Measurements from ENCODE around the gene CD300LD.

Gene CD300LD

GRCh38 chr17:74569020-74570003 is 22.8 kb downstream of the CD300LD start:
- DNase-seq: peak; percentile 99

- no peak for DNase-seq
These were observed 23.8 kb downstream of the CD300LD start for GRCh38 chr17:74568106-74568873.

GRCh38 chr17:74567397-74567796 is 24.7 kb downstream of the CD300LD start, which contains the start of gene CD300H:
Gene CD300H, minus strand, starts transcription at chr17:74567509.
- DNase-seq: peak; percentile 70

DNA sequence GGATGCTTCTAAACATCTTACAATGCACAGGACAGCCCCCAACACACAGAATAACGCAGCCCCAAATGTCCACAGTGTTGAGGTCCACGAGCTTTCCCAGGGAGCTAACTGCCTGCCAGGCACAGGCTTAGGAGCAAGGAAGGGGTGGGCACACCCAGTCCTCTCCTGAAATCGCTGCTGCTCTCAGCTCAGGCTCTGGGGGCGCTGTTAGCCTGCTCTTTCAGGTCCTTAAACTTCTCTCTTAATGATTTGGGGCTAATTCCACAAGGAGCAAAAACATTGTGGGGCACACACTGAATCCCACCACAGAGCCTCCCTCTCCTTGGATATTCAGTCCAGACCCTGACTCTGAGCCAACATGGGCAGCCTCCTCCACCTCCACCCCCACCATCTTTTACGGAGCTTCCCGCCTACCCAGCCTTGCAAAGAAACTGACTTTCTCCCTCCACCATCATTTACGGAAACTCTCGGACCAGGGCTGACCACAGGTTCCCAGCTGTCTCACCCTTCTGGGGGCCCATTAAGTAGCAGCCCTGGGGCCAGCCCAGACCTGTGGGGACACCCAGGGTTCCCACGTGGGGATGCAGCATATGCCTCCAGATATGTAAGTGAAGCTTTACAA is 25.8 kb downstream of the CD300LD start:
- peak; percentile 61 for DNase-seq

DNA sequence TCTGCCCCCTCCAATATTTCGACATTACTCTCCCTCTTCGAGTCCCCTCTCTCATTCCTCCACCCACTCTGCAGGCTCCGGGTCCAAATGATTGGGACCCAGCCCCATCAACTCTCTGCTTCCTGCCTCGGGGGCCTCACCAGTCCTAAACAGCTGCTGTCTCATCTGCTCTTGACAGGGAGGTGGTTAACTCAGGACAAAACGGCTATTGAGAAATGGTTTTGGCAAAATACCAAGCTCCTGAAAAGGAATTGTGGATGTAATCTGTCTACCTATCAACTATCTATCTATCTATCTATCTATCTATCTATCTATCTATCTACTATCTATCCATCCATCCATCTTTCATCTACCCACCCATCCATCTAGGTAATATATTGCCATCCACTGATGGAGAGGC is 27.0 kb downstream of the CD300LD start:
- no peak for DNase-seq

GRCh38 chr17:74563358-74563757 is 28.7 kb downstream of the CD300LD start:
- no peak for DNase-seq

DNA sequence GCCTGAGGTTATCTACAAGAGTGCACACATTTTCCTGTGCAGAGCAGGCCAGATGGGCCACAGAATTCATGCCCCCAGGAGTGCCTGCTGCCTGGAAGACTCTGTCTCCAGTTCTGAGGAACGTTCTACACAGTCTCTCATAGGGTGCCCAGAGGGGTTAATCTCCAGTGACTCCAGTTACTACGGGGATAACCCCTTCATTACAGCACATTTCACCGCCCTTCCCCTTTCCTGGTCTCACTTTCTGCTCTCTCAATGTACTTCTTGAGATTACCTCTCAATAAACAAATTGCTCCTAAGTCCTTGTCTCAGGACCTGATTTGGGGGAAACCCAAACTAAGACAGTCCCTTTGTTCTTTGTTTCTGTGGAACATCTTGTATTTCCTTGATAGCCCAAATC is 30.5 kb downstream of the CD300LD start:
- peak; percentile 55 for DNase-seq

- no peak for DNase-seq
These were observed 33.1 kb downstream of the CD300LD start for GRCh38 chr17:74558882-74559519.

GRCh38 chr17:74558402-74558801 is 33.7 kb downstream of the CD300LD start:
- DNase-seq: peak; percentile 67

DNA sequence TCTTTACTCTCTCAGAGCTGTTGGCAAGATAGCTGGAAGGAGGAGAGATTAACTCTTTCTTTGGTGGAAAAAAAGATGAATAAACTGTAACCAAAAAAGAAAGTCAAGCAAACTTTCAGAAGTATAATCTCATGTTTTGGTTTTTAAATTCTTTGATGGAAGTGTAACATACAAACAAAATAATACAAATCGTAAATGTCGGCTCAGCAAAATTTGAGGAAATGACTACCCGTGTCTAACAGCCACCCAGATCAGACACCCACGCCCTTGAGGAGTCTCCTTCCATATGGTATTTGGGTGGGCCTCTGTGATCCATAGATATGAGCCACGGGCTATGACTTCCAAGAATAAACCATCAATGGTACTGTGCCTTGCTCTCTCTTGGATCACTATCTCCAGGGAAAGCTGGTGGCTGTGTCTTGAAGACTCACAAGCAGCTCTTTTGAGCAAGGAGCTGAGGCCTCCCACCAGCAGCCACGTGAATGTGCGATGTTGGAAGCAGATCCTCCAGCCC is 36.6 kb downstream of the CD300LD start:
- peak; percentile 28 for DNase-seq

- peak; percentile 60 for DNase-seq
These were observed 37.2 kb downstream of the CD300LD start for GRCh38 chr17:74554909-74555308.

- no peak for DNase-seq
These were observed 40.0 kb downstream of the CD300LD start for GRCh38 chr17:74552037-74552436.

- DNase-seq: no peak
These were observed 41.5 kb downstream of the CD300LD start for GRCh38 chr17:74550602-74551001.

- DNase-seq: no peak
These were observed 42.7 kb downstream of the CD300LD start for GRCh38 chr17:74549343-74549742.

- peak; percentile 40 for DNase-seq
These were observed 44.3 kb downstream of the CD300LD start for GRCh38 chr17:74547736-74548135.

GRCh38 chr17:74547264-74547663 is 44.8 kb downstream of the CD300LD start:
- DNase-seq: no peak

- no peak for DNase-seq
These were observed 45.5 kb downstream of the CD300LD start for GRCh38 chr17:74546586-74546985.

GRCh38 chr17:74545843-74546230 is 46.2 kb downstream of the CD300LD start, which contains the start of gene CD300C:
Gene CD300C, minus strand, starts transcription at chr17:74546115. Its CDS starts 333 bp downstream, at chr17:74545782.
- DNase-seq: peak; percentile 95

DNA sequence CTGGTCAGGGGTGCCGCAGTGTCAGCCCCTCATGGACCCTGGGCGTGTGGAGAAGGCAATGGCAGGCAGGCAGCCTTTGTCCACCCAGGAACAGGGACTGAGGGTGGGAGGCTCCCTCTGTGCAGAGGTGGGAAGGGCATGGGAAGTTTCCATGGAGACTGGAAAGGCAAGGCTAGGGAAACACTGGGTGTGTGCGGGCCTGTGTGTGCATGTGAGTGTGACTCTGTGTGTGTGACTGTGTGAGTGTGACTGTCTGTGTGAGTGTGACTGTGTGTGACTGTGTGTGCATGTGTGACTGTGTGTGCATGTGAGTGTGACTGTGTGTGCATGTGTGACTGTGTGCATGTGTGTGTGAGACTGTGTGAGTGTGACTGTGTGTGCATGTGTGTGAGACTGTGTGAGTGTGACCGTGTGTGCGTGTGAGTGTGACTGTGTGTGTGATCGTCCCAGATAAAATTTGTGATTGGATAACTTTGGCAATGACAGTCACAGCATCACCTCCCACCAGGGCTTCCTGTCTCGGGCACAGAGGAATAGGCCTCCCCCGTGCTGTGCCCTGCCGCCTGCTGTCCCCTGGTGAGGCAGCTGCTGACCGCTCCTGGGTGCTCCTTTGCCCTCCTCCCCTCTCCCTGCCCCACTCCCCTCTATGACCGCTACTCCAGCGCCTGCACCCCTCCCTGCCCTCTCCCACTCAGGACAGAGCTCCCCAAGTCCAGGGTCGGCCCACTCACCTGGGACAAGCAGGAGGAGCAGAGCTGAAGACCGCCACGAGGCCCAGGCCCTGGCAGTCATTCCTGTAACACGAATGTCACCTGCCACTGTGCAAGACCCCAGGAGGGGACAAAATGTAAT is 46.9 kb downstream of the CD300LD start:
- peak; percentile 45 for DNase-seq

GRCh38 chr17:74543891-74544760 is 48.0 kb downstream of the CD300LD start:
- DNase-seq: no peak
